H9 (cell line): ENCODE data around the gene TCF7L1. TPM values are rescaled to one million over a fixed set of nuclear protein-coding genes. Genes with fewer than 3 reads are reported as not detected.

ENCODE experiments used
- DNase-seq: peaks from one replicate; pipeline ENCODE4 v3.0.0-alpha.2; 2017
- H2AFZ ChIP-seq: one replicate; pipeline ENCODE4 v1.6.1; 2013; ENCODE audit warnings: mild to moderate bottlenecking, low read length, control low read depth, moderate library complexity
- H2AK5ac ChIP-seq: 2 replicates; pipeline ENCODE4 v1.6.1; 2013; ENCODE audit warnings: low read length, control low read depth, mixed read lengths; ENCODE audit not compliant: insufficient read length
- H2BK120ac ChIP-seq: one replicate; pipeline ENCODE4 v1.6.1; 2013; ENCODE audit warnings: low read depth, mild to moderate bottlenecking, low read length, control low read depth, inconsistent platforms; ENCODE audit not compliant: poor library complexity, severe bottlenecking
- H2BK12ac ChIP-seq: 2 replicates; pipeline ENCODE4 v1.6.1; 2013; ENCODE audit warnings: low read length, control low read depth, mixed read lengths, low read depth; ENCODE audit not compliant: insufficient read length
- H2BK15ac ChIP-seq: 2 replicates; pipeline ENCODE4 v1.6.1; 2013; ENCODE audit warnings: low read depth, low read length, control low read depth
- H2BK20ac ChIP-seq: one replicate; pipeline ENCODE4 v1.6.1; 2013; ENCODE audit warnings: low read depth, mild to moderate bottlenecking, low read length, control low read depth, inconsistent platforms; ENCODE audit not compliant: poor library complexity, severe bottlenecking
- H2BK5ac ChIP-seq: 2 replicates; pipeline ENCODE4 v1.6.1; 2013; ENCODE audit warnings: low read length, control low read depth, mixed read lengths; ENCODE audit not compliant: insufficient read length
- H3K14ac ChIP-seq: 2 replicates; pipeline ENCODE4 v1.6.1; 2013; ENCODE audit warnings: low read length, control low read depth; ENCODE audit not compliant: insufficient read depth
- H3K18ac ChIP-seq: 2 replicates; pipeline ENCODE4 v1.6.1; 2013; ENCODE audit warnings: low read depth, mild to moderate bottlenecking, mixed read lengths, low read length, control low read depth; ENCODE audit not compliant: insufficient read length
- H3K23ac ChIP-seq: 2 replicates; pipeline ENCODE4 v1.6.1; 2013; ENCODE audit warnings: low read length, control low read depth, mixed read lengths, low read depth; ENCODE audit not compliant: insufficient read length
- H3K23me2 ChIP-seq: 2 replicates; pipeline ENCODE4 v1.6.1; 2013; ENCODE audit warnings: low read depth, mild to moderate bottlenecking, mixed read lengths, low read length, control low read depth; ENCODE audit not compliant: insufficient read length, poor library complexity, severe bottlenecking
- H3K27ac ChIP-seq: 2 replicates; pipeline ENCODE4 v1.5.1; 2013; ENCODE audit warnings: low read length, control low read depth, mixed read lengths, low read depth; ENCODE audit not compliant: insufficient read length
- H3K27me3 ChIP-seq: 2 replicates; pipeline ENCODE4 v1.6.1; 2013; ENCODE audit warnings: low read length, control low read depth, inconsistent platforms; ENCODE audit not compliant: insufficient read depth
- H3K4ac ChIP-seq: 2 replicates; pipeline ENCODE4 v1.6.1; 2013; ENCODE audit warnings: low read depth, mild to moderate bottlenecking, control low read depth, inconsistent platforms, low read length, moderate library complexity
- H3K4me1 ChIP-seq: 2 replicates; pipeline ENCODE4 v1.6.1; 2013; ENCODE audit warnings: low read length, control low read depth, inconsistent platforms; ENCODE audit not compliant: insufficient read depth
- H3K4me2 ChIP-seq: 2 replicates; pipeline ENCODE4 v1.6.1; 2013; ENCODE audit warnings: low read length, control low read depth, mixed read lengths; ENCODE audit not compliant: insufficient read length, insufficient read depth
- H3K56ac ChIP-seq: 2 replicates; pipeline ENCODE4 v1.6.1; 2013; ENCODE audit warnings: low read depth, mild to moderate bottlenecking, mixed read lengths, low read length, control low read depth; ENCODE audit not compliant: insufficient read length
- H3K79me1 ChIP-seq: 2 replicates; pipeline ENCODE4 v1.6.1; 2013; ENCODE audit warnings: low read depth, mild to moderate bottlenecking, moderate library complexity, low read length, control low read depth, inconsistent platforms; ENCODE audit not compliant: insufficient read depth, poor library complexity, severe bottlenecking
- H3K79me2 ChIP-seq: 2 replicates; pipeline ENCODE4 v1.6.1; 2013; ENCODE audit warnings: low read length, control low read depth, inconsistent platforms; ENCODE audit not compliant: insufficient read depth
- H3K9ac ChIP-seq: 2 replicates; pipeline ENCODE4 v1.6.1; 2013; ENCODE audit warnings: low read length, control low read depth, mixed read lengths; ENCODE audit not compliant: insufficient read length; ENCODE audit errors: extremely low read depth
- H3K9me3 ChIP-seq: one replicate; pipeline ENCODE4 v1.6.1; 2013; ENCODE audit warnings: low read depth, low read length, inconsistent platforms; ENCODE audit not compliant: control insufficient read depth
- H3T11ph ChIP-seq: one replicate; pipeline ENCODE4 v1.6.1; 2013; ENCODE audit warnings: mild to moderate bottlenecking, low read length, control low read depth, inconsistent platforms
- H4K20me1 ChIP-seq: one replicate; pipeline ENCODE4 v1.6.1; 2013; ENCODE audit not compliant: control insufficient read depth, insufficient read length, insufficient read depth
- H4K5ac ChIP-seq: 2 replicates; pipeline ENCODE4 v1.6.1; 2013; ENCODE audit warnings: low read depth, mild to moderate bottlenecking, mixed read lengths, low read length, control low read depth; ENCODE audit not compliant: insufficient read length
- H4K8ac ChIP-seq: replicated peaks from 2 replicates; pipeline ENCODE4 v1.6.1; 2013; ENCODE audit warnings: low read length, control low read depth, mixed read lengths, low read depth; ENCODE audit not compliant: insufficient read length
- H4K91ac ChIP-seq: 2 replicates; pipeline ENCODE4 v1.6.1; 2013; ENCODE audit warnings: low read depth, mild to moderate bottlenecking, moderate library complexity, mixed read lengths, low read length, control low read depth; ENCODE audit not compliant: insufficient read length
- H3K27ac Mint-ChIP-seq, 3 experiments: 2 replicates in 2 of 3; 3 replicates in 1 of 3; pipeline ENCODE4 v1.8.0; 2020 to 2021; ENCODE audit warnings: mixed read lengths in 3 of 3, mild to moderate bottlenecking in 1 of 3, moderate library complexity in 1 of 3
- H3K27me3 Mint-ChIP-seq: 2 replicates; pipeline ENCODE4 v1.8.0; 2021; ENCODE audit warnings: low read depth, mild to moderate bottlenecking, moderate library complexity, mixed read lengths
- H3K36me3 Mint-ChIP-seq, 3 experiments: 2 replicates in 2 of 3; 3 replicates in 1 of 3; pipeline ENCODE4 v1.8.0; 2020 to 2021; ENCODE audit warnings: low read depth in 3 of 3, mixed read lengths in 3 of 3; ENCODE audit not compliant: insufficient read depth in 1 of 3
- H3K4me1 Mint-ChIP-seq, 2 experiments: 2 replicates each; pipeline ENCODE4 v1.8.0; 2020; ENCODE audit warnings: mixed read lengths in 2 of 2
- H3K4me3 Mint-ChIP-seq, 2 experiments: 2 replicates in 1 of 2; 3 replicates in 1 of 2; pipeline ENCODE4 v1.8.0; 2020 to 2021; ENCODE audit warnings: mild to moderate bottlenecking in 2 of 2, mixed read lengths in 2 of 2, moderate library complexity in 1 of 2
- H3K9me3 Mint-ChIP-seq, 2 experiments: 2 replicates in 1 of 2; 3 replicates in 1 of 2; pipeline ENCODE4 v1.8.0; 2020; ENCODE audit warnings: mild to moderate bottlenecking in 2 of 2, mixed read lengths in 2 of 2, moderate library complexity in 1 of 2
- WGBS: extraction: QIAGEN DNeasy Blood & Tissue Kit; methylation state at CpG from one replicate; pipeline ENCODE4 v1.1.7; 2013; ENCODE audit warnings: missing lambda C conversion rate, low lambda C conversion rate, mixed read lengths; ENCODE audit not compliant: insufficient read length; ENCODE audit errors: extremely low coverage; 5-methylcytosine and 5-hydroxymethylcytosine counted together
- total RNA-seq: library from RNA; stranded (reverse); gene quantifications from 2 replicates; pipeline ENCODE4 v1.2.1, GENCODE V29; 2021
- TF ChIP-seq, protein P1 (sequence below): fragments of 200-600 bp; sonication (generic); conservative IDR thresholded peaks from 3 replicates; pipeline ENCODE4 v1.8.0; 2021; ENCODE audit warnings: antibody characterized with exemption, mild to moderate bottlenecking

TCF7L1 gene
- total RNA-seq, 1 experiment from 2014 or later: 112 TPM

DNA sequence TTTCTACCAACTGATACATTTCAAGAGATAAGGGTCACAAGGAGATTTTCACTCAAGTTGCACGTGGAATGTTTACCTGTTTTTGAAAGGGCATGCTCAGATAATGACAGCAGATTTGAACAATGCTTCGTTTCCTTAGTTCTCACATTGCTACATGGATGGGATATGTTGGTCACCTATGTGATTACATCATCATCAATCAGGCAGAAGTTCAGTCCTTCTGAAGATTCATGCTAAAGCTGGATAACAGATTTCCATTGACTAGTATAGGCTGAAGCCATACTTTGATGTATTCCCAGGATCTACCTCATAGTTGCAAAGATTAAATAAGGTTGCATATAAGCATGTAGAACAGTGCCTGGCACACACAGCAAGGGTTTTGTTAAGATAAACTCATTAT is 19.7 kb downstream of the TCF7L1 start:
- Histone ChIP-seq H3K27me3 (no peaks in the 10 kb centered on the region), H3K14ac (no peak overlapping the region), H2BK120ac (no peak overlapping the region), H3K9ac (no peak overlapping the region), H4K8ac (no peak overlapping the region), H2AFZ (no peak overlapping the region), H3K79me2 (peaks cover 44% of the 10 kb centered on the region; the same call in 1 of the 2 replicates), H4K5ac (no peak overlapping the region), H2BK12ac (no peak overlapping the region), H4K20me1 (peaks cover 2% of the 10 kb centered on the region), H3K27ac (no peak overlapping the region), H3K9me3 (no peaks in the 10 kb centered on the region), H2BK15ac (no peak overlapping the region), H2BK5ac (no peak overlapping the region), H3K18ac (no peak overlapping the region), H3K79me1 (peaks cover 16% of the 10 kb centered on the region), H2BK20ac (no peak overlapping the region), H4K91ac (no peak overlapping the region), H3K4ac (no peak overlapping the region), H3K23ac (no peak overlapping the region), H3K56ac (no peak overlapping the region), H3T11ph (no peak overlapping the region), H3K23me2 (no peaks in the 10 kb centered on the region), H3K4me2 (no peak overlapping the region), H3K4me1 (peaks cover 2% of the 10 kb centered on the region; the same call in 1 of the 2 replicates), H2AK5ac (no peak overlapping the region)
- Mint-ChIP-seq H3K4me3 (no peak overlapping the region), H3K27me3 (no peaks in the 10 kb centered on the region), H3K27ac (no peak overlapping the region), H3K36me3 (peaks cover 21 to 44% (median 32%) of the 10 kb centered on the region in 3 experiments; a peak in 6 of 7 replicates), H3K9me3 (no peaks in the 10 kb centered on the region), H3K4me1 (peaks cover 38 to 49% of the 10 kb centered on the region in 2 experiments)
- WGBS: no CpG with 5 or more reads among the region's 2 CpGs
- no peak for DNase-seq
- TF ChIP-seq, protein P1, sequence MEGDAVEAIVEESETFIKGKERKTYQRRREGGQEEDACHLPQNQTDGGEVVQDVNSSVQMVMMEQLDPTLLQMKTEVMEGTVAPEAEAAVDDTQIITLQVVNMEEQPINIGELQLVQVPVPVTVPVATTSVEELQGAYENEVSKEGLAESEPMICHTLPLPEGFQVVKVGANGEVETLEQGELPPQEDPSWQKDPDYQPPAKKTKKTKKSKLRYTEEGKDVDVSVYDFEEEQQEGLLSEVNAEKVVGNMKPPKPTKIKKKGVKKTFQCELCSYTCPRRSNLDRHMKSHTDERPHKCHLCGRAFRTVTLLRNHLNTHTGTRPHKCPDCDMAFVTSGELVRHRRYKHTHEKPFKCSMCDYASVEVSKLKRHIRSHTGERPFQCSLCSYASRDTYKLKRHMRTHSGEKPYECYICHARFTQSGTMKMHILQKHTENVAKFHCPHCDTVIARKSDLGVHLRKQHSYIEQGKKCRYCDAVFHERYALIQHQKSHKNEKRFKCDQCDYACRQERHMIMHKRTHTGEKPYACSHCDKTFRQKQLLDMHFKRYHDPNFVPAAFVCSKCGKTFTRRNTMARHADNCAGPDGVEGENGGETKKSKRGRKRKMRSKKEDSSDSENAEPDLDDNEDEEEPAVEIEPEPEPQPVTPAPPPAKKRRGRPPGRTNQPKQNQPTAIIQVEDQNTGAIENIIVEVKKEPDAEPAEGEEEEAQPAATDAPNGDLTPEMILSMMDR: no peak
